NCI-H128 (cell line): Measurements from ENCODE around the gene KDM4B.

ENCODE experiments used
- DNase-seq: peaks from one replicate; lab custom pipeline; 2025; ENCODE audit not compliant: unreplicated experiment; lab: John Stamatoyannopoulos, UW

Gene KDM4B

DNA sequence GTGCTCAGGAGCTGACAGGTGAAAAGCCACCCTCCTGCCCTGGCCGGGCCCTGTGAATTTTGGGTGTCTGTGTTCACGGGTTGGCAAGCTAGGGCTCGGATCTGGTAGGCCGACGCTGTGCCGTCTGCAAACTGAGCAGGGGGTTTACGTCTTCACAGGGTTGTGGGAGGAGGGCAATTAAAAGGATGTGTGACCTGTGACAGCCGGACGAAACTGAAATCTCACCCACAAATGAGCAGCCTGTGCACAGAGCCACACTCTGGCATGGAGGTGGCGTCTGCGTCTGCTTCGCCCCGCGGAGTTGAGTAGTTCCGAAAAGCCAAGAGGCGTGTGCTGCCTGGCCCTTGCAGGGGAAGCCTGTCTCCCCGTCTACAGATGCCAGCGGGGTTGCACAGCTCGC, 117.3 kb downstream of the KDM4B start:
- no peak for DNase-seq

DNA sequence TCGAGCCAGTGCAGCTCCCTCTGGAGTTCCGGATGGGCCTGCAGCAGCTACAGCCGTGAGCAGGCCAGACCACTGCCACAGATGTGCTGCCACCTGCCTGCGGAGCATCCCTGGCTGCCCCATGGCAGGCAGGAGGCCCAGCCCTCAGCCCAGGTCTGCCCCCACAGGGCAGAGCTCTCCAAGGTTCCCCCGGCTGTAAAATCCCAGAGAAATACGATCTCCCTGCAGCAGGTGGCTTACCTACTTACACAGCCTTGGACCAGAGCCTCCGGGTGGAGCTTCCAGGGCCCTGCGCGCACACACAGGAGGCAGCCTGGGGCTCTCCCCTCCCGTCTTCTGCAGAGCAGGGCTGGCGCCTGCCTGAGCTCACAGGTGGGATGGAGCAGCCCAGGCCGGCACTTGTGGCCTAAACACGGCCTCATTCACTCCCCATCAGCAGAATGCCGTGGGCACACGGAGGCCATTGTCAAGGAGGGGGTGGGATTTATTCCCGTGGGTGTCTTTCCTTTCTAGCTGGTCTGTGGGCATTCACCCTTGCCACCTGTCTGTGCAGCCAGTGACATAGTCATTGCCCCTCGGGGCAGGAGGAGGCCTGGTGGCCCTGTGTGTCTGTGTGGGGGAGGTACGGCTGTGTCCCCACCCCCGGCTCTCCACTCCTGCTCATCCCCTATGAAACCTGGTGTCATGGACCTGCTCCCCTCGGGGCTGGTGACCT, 118.0 kb downstream of the KDM4B start:
- peak; percentile 83 for DNase-seq

DNA sequence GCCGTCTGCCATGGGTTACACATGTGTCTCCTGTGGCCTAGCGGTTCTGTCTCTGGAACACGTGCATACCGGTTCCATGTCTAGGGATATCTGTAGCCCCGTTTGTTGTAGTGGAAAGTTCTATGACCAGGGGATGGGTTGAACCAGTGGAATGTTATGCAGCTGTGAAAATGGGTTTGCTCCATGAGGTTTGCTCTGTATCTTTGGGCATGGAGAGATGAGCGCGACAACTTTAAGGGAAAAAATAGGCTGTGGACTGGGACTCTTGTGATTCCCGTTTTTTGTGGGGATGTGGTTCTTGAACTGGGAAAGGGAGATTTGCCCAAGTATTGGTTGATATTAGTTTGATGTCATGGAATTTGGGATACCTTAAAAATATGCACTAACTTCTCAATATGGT, 120.4 kb downstream of the KDM4B start:
- DNase-seq: no peak

DNA sequence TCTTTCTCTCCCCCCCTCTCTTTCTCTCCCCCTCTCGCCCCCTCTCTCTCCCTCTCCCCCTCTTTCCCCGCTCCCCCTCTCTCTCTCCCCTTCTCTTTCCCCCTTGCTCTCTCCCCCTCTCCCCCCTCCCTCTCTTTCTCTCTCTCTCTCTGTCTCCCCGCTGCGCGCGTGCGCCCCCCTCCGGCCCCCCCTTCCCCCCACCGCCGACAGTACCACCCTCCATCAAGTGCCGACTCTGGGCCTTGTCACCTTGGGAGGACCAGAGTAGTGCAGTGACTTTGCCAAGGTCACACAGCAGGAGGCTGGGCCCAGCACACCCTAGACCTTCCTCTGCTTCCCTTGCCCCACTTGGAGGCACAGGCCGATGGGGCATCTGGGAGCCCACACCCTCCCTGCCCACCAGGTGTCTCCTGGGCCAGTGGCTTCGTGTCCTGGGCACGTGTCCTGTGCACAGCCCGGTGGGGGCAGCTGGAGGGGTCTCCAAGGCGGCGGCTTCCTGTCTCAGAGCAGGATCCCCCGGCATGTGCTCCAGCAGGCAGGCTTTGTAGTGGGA, 121.6 kb downstream of the KDM4B start:
- DNase-seq: no peak

DNA sequence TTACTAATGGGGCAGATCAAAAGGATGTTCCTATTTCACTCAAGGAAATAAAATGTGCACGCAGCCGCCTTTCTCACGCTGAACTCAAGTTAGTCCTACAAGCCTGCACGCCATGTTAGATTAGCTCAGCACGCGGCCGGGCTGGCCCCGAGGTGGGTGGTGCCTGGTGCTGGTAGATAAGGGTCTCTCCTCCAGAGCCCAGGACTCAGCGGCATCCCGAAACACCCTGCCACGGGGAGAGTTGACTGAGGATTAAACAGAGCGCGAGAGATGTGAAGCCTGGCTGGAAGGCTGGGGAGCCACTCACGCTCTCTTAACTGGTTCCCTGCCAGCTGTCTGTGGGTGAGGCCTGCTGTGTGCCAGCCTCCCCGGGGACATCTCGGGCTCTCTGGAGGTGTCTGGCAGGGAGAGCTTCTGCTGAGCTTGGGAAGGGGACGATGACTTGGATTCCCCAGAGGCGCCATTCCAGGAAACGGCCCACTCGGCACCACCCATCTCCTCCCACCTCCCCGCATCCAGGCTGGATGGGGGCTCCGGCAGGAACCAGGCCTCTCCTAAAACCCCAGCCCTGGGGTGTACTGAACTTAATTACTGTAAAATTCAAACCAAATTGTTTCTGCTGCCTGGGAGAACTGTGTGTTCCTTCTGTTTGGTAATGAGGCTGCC, 122.2 kb downstream of the KDM4B start:
- DNase-seq: no peak

DNA sequence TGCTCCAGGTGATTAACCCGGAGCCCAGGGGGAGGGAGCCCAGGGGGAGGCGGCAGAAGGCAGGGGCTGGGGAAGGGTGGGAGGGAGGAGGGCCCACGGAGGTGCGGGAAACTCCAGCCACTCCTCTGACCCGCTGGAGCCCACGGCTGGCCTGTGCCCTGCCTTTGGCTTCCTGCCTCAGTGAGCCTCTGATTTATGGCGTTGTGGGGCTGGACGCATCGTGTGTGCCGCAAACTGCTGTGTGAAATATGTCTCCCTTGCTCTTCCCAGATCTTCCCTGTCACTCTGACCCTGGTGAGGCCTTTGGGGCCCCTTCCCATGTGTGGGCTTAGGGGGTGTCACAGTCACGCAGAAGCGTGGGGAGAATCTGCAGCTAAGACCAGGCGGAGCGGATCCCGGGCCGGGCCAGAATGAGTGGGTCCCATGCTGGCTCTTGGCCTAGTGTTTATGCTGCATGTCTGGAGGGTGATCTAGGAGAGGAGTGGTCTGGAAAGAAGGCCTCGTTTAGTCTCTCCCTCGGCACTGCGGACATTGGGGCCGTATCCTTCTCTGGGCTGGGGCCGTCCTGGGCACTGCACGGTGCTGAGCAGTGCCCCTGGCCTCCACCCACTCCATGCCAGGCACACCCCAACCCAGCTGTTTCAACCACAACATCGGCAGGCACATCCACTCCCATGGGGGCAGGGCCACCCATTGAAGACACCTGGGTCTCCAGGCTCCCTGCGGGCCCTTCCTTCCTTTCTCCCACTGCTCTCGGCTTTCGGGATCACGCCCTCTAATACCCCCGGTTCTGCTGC, 123.0 kb downstream of the KDM4B start:
- DNase-seq: no peak

- no peak for DNase-seq
These were observed 123.5 kb downstream of the KDM4B start for GRCh38 chr19:5092481-5092843.

DNA sequence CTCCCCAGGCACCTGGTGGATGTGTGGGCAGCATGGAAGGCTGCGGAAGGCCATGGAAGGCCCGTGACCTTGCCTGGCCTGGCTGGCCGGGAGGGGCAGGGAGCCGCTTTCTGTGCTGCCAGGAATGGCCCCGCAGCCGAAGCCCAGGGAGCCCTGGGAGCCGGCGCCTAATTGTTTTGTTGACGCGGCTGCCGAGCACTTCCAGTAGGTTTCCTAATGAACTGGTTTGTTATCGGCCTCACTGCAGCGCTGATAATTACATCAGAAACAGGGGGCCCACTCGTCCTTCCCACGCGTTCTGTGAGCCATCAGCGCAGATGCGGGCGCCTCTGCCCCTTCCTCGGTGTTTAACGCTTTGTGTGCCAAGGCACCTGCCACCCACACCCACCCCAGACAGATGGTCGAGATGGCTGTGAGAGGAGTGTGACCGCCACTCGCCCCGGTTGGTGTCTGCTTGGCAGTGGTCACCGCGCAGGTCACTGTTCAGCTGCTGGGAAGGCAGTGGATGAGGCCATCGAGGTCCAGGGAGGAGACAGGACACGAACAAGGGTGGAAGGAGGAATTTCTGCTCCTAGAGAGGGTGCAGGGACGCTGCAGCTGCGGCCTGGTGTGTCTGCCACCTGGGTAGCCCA, 124.5 kb downstream of the KDM4B start:
- DNase-seq: no peak

DNA sequence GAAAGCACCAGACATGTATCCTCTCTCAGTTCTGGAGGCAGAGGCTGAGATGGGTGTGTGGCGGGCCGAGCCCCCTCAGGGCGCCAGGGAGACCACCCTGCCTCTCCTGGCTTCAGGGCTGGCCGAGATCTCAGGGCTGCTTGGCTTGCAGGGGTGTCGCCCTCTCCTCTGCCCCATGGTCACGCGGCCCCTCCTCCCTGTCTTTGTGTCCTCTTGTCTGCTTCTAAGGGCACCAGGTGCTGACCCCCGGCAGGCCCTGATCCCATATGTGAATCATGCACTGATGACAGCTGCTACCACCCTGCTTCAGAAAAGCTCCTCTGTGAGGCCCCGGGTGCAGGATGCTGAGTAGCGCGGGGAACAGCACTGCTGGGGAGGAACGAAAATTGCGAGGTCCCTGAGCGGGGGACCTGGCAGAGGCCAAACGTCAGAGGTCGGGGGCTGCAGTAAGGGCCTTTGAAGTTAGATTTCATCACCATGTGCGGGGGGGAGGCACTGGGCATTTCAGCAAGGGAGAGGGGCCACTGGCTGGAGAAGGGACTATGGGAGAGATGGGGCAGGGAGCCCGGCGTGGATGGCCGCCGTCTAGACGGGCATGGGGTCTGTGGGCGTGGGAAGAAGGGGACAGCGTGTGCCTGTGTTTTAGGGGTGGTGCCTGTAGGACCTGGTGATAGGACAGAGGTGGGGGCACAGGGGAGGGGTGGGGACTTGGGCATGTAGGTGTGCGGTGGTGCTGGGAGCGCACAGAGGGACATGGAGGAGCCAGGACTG, 125.2 kb downstream of the KDM4B start:
- DNase-seq: no peak

GRCh38 chr19:5094768-5095567, 126.1 kb downstream of the KDM4B start:
- DNase-seq: no peak

GRCh38 chr19:5095568-5095850, 126.6 kb downstream of the KDM4B start:
- no peak for DNase-seq

- no peak for DNase-seq
These were observed 127.6 kb downstream of the KDM4B start for GRCh38 chr19:5096536-5096935.

GRCh38 chr19:5097331-5097930, 128.5 kb downstream of the KDM4B start:
- DNase-seq: no peak

DNA sequence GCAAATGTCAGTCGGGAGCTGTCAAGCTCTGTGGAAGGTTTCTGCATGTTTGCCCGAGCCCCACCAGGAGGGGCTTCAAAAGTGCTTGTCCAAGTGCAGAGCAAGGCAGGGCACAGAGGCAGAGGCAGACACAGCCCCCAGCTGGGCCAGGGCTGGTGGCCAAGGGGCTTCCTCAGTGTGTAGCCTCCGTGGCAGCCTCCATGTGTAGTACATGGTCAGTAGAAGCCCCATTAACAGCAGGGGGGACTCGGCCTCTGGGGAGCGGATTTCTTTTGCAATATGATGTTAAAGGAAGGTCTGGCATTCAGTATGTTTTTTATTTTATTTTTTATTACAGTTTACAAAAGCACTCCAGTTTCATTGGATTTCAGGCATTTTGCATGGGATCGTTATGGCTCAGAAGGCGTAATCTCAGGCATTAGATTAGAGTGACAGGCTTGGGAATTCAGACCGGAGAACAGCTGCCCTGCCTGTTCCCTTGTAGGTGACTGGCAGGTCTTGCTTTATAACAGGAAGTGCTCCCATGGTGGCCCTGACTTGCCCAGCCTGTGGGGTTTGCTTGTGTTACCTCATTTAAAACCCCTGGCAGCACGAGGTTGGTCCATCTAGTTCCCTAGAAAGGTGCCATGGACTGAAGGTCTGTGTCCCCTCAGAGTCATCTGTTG, 129.2 kb downstream of the KDM4B start:
- no peak for DNase-seq

DNA sequence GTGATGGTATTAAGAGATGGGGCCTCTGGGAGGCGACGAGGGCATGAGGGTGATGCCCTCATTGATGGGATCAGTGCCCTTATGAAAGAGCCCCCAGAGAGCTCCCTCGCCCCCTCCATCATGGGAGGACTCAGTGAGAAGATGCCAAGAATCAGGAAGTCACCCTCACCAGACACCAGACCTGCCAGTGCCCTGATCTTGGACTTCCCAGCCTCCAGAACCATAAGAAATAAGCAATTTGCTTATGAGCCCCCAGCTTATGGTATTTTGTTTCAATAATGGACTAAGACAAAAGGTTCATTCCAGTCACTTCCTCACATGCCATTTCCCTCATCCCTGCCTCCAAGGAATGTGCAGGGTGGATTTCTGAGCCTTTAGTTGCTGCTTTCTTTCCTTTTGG, 129.7 kb downstream of the KDM4B start:
- DNase-seq: no peak

GRCh38 chr19:5099701-5100221, 130.8 kb downstream of the KDM4B start:
- no peak for DNase-seq

DNA sequence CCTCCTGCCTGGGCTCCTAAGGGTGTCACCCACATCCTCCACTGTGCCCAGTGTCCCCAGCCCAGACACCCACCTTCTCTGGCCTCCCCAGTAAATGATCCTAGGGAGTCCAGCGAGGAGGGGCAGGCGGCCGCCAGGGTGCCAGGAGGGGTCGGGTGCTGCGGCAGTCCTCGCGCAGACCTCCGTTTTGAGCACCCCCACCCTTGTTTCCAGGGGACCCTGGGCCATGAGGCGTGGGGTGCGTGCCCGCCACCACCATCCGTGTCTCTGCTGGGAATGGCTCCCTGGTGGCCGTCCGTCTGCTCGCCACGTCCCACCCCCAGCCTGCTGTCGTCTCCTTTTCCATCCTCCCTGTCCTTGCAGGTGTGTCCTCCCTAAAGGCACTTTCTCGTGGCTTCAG, 133.0 kb downstream of the KDM4B start:
- DNase-seq: no peak

DNA sequence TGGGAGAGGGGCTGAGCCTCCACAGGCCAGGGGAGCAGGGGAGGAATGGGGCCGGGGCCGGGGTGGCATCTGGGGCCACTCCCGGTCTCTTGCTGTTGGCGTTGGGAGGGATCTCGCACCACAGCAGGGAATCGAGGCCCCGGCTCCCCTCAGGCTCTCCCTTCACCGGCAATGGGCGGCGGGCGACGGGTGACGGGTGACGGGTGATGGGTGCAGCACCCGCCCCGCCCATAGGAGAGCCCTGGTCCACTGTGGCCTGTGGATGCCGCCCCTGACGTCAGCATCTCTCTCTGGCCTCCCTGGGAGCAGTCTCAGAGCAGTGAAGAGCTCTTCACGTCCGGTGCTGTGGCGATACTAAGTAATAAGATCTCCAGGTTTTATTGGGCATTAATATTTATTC, 133.6 kb downstream of the KDM4B start:
- no peak for DNase-seq
